GM23248 (cell line): ENCODE data around the gene DICER1. TPM values are rescaled to one million over a fixed set of nuclear protein-coding genes. Genes with fewer than 3 reads are reported as not detected.

Experiments used
- DNase-seq: peaks from one replicate; pipeline ENCODE4 v3.0.0-alpha.2; 2015
- H2AFZ ChIP-seq: fragments of 200-600 bp; sonication (generic); 2 replicates; pipeline ENCODE4 v1.6.1; 2016; ENCODE audit warnings: antibody characterized with exemption
- H3F3A ChIP-seq: fragments of 200-600 bp; sonication (generic); 2 replicates; pipeline ENCODE4 v1.6.1; 2016; ENCODE audit warnings: mild to moderate bottlenecking, antibody characterized with exemption, mixed run types; ENCODE audit not compliant: insufficient read depth
- H3K27ac ChIP-seq: fragments of 200-600 bp; sonication (generic); 2 replicates; pipeline ENCODE4 v1.5.1; 2016; ENCODE audit warnings: mild to moderate bottlenecking
- H3K27me3 ChIP-seq: fragments of 200-600 bp; sonication (generic); replicated peaks from 2 replicates; pipeline ENCODE4 v1.6.1; 2016; ENCODE audit warnings: mild to moderate bottlenecking; ENCODE audit not compliant: insufficient read depth
- H3K36me3 ChIP-seq: fragments of 200-600 bp; sonication (generic); 2 replicates; pipeline ENCODE4 v1.6.1; 2016; ENCODE audit warnings: low read depth, mild to moderate bottlenecking
- H3K4me1 ChIP-seq: fragments of 200-600 bp; sonication (generic); 2 replicates; pipeline ENCODE4 v1.6.1; 2016; ENCODE audit warnings: mild to moderate bottlenecking; ENCODE audit not compliant: insufficient read depth
- H3K4me2 ChIP-seq: fragments of 200-600 bp; sonication (generic); one replicate; pipeline ENCODE4 v1.6.1; 2016; ENCODE audit warnings: mild to moderate bottlenecking; ENCODE audit not compliant: unreplicated experiment
- H3K4me3 ChIP-seq: fragments of 200-600 bp; sonication (generic); 2 replicates; pipeline ENCODE4 v1.5.1; 2016; ENCODE audit warnings: mild to moderate bottlenecking
- H3K79me2 ChIP-seq: fragments of 200-600 bp; sonication (generic); 2 replicates; pipeline ENCODE4 v1.6.1; 2016; ENCODE audit warnings: mild to moderate bottlenecking; ENCODE audit not compliant: insufficient read depth
- H3K9ac ChIP-seq: fragments of 200-600 bp; sonication (generic); 2 replicates; pipeline ENCODE4 v1.6.1; 2016; ENCODE audit warnings: mild to moderate bottlenecking
- H3K9me2 ChIP-seq: fragments of 200-600 bp; sonication (generic); 2 replicates; pipeline ENCODE4 v1.6.1; 2016; ENCODE audit warnings: mixed run types, mild to moderate bottlenecking, moderate library complexity; ENCODE audit not compliant: insufficient read depth
- H3K9me3 ChIP-seq: fragments of 200-600 bp; sonication (generic); one replicate; pipeline ENCODE4 v1.6.1; 2017; ENCODE audit warnings: low read depth
- H4K20me1 ChIP-seq: fragments of 200-600 bp; sonication (generic); 2 replicates; pipeline ENCODE4 v1.6.0; 2016; ENCODE audit not compliant: insufficient read depth
- EZH2 ChIP-seq: fragments of 200-600 bp; sonication (generic); IDR thresholded peaks from 2 replicates; pipeline ENCODE4 v1.6.1; 2018; ENCODE audit warnings: antibody characterized with exemption, mild to moderate bottlenecking; ENCODE audit not compliant: insufficient read depth, poor library complexity, severe bottlenecking
- EZH2phosphoT487 ChIP-seq: fragments of 200-600 bp; sonication (generic); IDR thresholded peaks from 2 replicates; pipeline ENCODE4 v1.6.1; 2018; ENCODE audit warnings: antibody characterized with exemption, moderate library complexity, mild to moderate bottlenecking, low read depth; ENCODE audit not compliant: insufficient read depth
- WGBS, 2 experiments: methylation state at CpG; one replicate each; pipeline ENCODE4 v1.1.6; 2015 to 2017; ENCODE audit warnings: low lambda C conversion rate in 2 of 2, low coverage in 1 of 2; ENCODE audit errors: missing lambda C conversion rate in 2 of 2; 5-methylcytosine and 5-hydroxymethylcytosine counted together
- in situ Hi-C: fragments of 300-500 bp; cut with MboI; formaldehyde crosslinking; loops from 2 replicates; pipeline ENCODE4 v1.15.0; 2020
- polyA plus RNA-seq: library from polyadenylated mRNA; unstranded; fragments of >200 nt; fragmentation: Nextera tagmentation; extraction: Ambion mirVana; gene quantifications from 2 replicates; pipeline ENCODE4 v1.2.1, GENCODE V29; 2016
- total RNA-seq: library from RNA; depleted of rRNA; stranded (reverse); fragments of >200 nt; shearing (Covaris generic); gene quantifications from 2 replicates; pipeline ENCODE4 v1.2.3, GENCODE V29; 2014

The DICER1 gene
- total and polyA plus RNA-seq, 2 experiments from 2014 or later = 9.8 to 27.6 TPM

DNA sequence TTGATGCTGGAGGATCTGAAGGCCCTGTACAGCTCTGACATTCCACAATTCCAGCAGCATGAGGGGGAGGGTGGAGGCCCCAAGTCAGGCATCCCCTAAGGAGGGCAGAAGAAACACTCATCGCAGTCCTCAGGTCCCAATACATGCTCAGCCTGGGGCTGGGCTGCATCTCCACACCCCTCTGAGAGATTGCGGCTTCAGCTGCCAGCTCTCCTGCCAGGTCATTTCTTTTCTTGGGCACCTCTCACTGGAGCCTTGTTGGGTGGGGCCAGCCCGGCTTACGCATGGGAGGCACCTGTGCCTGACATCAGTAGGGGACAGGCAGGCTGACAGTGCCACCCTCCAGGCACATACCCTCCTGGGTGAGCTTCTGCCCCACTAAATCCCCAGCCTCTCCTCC is 89.8 kb downstream of the DICER1 start:
- no peak overlapping the region for H3K4me2 ChIP-seq
- H3K4me3 ChIP-seq = no peak overlapping the region
- H3K36me3 ChIP-seq = no peaks in the 10 kb centered on the region
- DNase-seq = no peak
- TF ChIP-seq EZH2 = no peak
- TF ChIP-seq EZH2phosphoT487 = no peak
- no peaks in the 10 kb centered on the region for H4K20me1 ChIP-seq
- H3K9me2 ChIP-seq = no peaks in the 10 kb centered on the region
- 0 out of 2 replicates have a peak, but pooled peaks cover 7% of the 10 kb centered on the region for H3K27me3 ChIP-seq
- H3K79me2 ChIP-seq = no peaks in the 10 kb centered on the region
- no peaks in the 10 kb centered on the region for H3K9me3 ChIP-seq
- no peaks in the 10 kb centered on the region for H3F3A ChIP-seq
- in situ Hi-C loops = no loop called here
- no peak overlapping the region for H2AFZ ChIP-seq
- H3K27ac ChIP-seq = no peak overlapping the region
- 66 to 71% methylated on average over 4 of the region's 4 CpGs for WGBS, 2 experiments
- H3K4me1 ChIP-seq = no peaks in the 10 kb centered on the region
- H3K9ac ChIP-seq = no peak overlapping the region

- H3K4me2 ChIP-seq = no peak overlapping the region
- 63 to 75% methylated on average over 1 to 4 of the region's 4 CpGs for WGBS, 2 experiments
- no peak overlapping the region for H3K9ac ChIP-seq
- H3K4me3 ChIP-seq = no peak overlapping the region
- no peak for DNase-seq
- in situ Hi-C loops = no loop called here
- H3K9me3 ChIP-seq = no peaks in the 10 kb centered on the region
- no peaks in the 10 kb centered on the region for H3K36me3 ChIP-seq
- no peaks in the 10 kb centered on the region for H3F3A ChIP-seq
- TF ChIP-seq EZH2 (no peak), EZH2phosphoT487 (no peak)
- H3K9me2 ChIP-seq = no peaks in the 10 kb centered on the region
- no peaks in the 10 kb centered on the region for H3K79me2 ChIP-seq
- H3K27me3 ChIP-seq = 0 out of 2 replicates have a peak, but pooled peaks cover under 1% of the 10 kb centered on the region
- H2AFZ ChIP-seq = no peak overlapping the region
- H3K27ac ChIP-seq = no peak overlapping the region
- no peaks in the 10 kb centered on the region for H4K20me1 ChIP-seq
- H3K4me1 ChIP-seq = no peaks in the 10 kb centered on the region
Measured at GRCh38 chr14:95066427-95066986, 90.8 kb downstream of the DICER1 start.

DNA sequence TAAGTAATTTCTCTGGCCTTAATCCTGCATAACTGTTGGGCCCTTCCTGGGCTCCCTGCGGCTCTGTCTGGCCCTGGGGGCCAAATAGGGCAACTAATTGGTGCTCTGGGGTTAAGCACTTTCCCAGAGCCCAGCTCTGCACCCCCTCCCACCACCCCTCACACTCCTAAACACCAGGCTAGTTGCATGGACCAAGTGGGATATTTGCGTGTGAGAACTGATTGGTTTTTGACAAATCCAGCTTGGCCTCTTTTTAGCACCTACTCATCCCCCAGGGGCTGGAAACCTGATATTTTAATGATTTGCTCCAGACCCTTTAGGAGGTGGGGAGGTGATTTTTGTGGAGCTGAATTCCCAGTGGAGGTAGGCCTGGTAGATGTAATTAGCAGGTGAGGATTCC is 91.9 kb downstream of the DICER1 start:
- in situ Hi-C loops = no loop called here
- Histone ChIP-seq H3K79me2 (no peaks in the 10 kb centered on the region), H3K9me2 (no peaks in the 10 kb centered on the region), H2AFZ (no peak overlapping the region), H4K20me1 (no peaks in the 10 kb centered on the region), H3F3A (no peaks in the 10 kb centered on the region), H3K4me2 (no peak overlapping the region), H3K9me3 (no peaks in the 10 kb centered on the region), H3K27me3 (no peaks in the 10 kb centered on the region), H3K27ac (no peak overlapping the region), H3K36me3 (no peaks in the 10 kb centered on the region), H3K9ac (no peak overlapping the region), H3K4me3 (no peak overlapping the region), H3K4me1 (no peaks in the 10 kb centered on the region)
- DNase-seq = no peak
- 36 to 47% methylated on average over 2 of the region's 2 CpGs for WGBS, 2 experiments
- no peak for TF ChIP-seq EZH2phosphoT487
- TF ChIP-seq EZH2 = no peak

- H3K36me3 ChIP-seq = no peaks in the 10 kb centered on the region
- no peaks in the 10 kb centered on the region for H3K79me2 ChIP-seq
- no peaks in the 10 kb centered on the region for H4K20me1 ChIP-seq
- in situ Hi-C loops = no loop called here
- no peak for DNase-seq
- no peak overlapping the region for H3K4me3 ChIP-seq
- H3K4me2 ChIP-seq = no peak overlapping the region
- no peaks in the 10 kb centered on the region for H3K27me3 ChIP-seq
- no peaks in the 10 kb centered on the region for H3K4me1 ChIP-seq
- 75 to 78% methylated on average over 2 of the region's 2 CpGs for whole genome bisulfite sequencing, 2 experiments
- no peak overlapping the region for H2AFZ ChIP-seq
- no peak for TF ChIP-seq EZH2phosphoT487
- TF ChIP-seq EZH2 = no peak
- no peaks in the 10 kb centered on the region for H3K9me2 ChIP-seq
- H3K9me3 ChIP-seq = no peaks in the 10 kb centered on the region
- no peaks in the 10 kb centered on the region for H3F3A ChIP-seq
- H3K27ac ChIP-seq = no peak overlapping the region
- no peak overlapping the region for H3K9ac ChIP-seq
Measured at GRCh38 chr14:95064734-95065133, 92.6 kb downstream of the DICER1 start.

- H3K9me3 ChIP-seq = no peaks in the 10 kb centered on the region
- TF ChIP-seq EZH2phosphoT487 (no peak), EZH2 (no peak)
- no peak overlapping the region for H3K27ac ChIP-seq
- H4K20me1 ChIP-seq = no peaks in the 10 kb centered on the region
- no peak overlapping the region for H3K4me3 ChIP-seq
- no peaks in the 10 kb centered on the region for H3K4me1 ChIP-seq
- H3K9ac ChIP-seq = no peak overlapping the region
- no peaks in the 10 kb centered on the region for H3K79me2 ChIP-seq
- WGBS, 2 experiments = 71 to 72% methylated on average over 6 of the region's 6 CpGs
- H3K36me3 ChIP-seq = no peaks in the 10 kb centered on the region
- no peak overlapping the region for H2AFZ ChIP-seq
- no peaks in the 10 kb centered on the region for H3F3A ChIP-seq
- in situ Hi-C loops = no loop called here
- H3K27me3 ChIP-seq = no peaks in the 10 kb centered on the region
- no peak for DNase-seq
- no peaks in the 10 kb centered on the region for H3K9me2 ChIP-seq
- no peak overlapping the region for H3K4me2 ChIP-seq
Measured at GRCh38 chr14:95064256-95064655, 93.1 kb downstream of the DICER1 start.
